ENCODE measurements around the gene SRRM5.
"Not testable (repeated sequence)": the region's sequence is repeated elsewhere in the genome, so short reads cannot be mapped to it uniquely, and the experiment has no call there.

Gene SRRM5

DNA sequence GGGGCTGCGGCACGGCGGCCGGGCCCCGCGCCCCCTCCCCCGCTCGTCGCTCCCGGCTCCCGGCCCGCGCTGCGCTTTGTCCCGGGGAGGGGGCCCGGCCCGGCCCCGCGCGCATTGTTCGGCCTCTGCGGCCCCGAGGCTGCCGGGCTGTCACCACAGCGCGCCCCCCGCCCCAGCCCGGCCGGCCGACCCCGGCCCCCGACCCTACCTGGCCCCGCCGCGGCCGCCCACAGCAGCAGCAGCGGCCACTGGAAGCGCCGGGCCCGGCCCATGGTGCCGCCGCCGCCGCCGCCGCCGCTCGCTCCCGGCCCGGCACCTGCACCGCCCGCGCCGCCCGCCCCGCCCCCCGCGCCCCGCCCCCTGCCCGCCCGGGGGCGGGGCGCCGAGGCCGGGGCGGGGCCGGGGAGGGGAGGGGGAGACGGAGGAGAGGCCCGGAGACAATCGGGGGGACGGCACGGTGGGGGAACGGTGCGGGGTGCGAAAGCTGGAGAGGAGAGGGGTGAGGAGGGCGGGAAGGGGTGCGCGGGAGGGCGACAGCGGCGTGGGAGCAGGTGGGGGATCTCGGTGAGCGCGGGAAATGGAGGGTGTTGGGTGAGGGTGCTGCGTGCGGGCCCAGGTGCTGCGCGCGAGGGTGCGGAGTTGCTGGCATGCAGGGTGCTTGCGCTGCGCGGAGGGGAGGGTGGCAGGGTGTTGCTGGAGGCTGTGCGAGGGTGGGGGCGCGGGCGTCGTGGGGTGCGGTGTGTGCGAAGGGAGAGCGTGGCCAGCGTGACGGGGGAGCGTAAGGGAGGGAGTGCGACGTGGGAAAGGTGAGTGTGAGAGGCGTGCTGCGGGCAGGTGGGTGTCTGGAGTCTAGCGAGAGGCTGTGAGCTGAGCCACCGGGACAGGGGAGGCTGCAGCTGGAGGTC is 27.9 kb downstream of the SRRM5 start, which contains the start of gene CADM4:
CADM4 (minus strand) TSS at position 332 of the 905 bp plus-strand sequence; CDS start at position 272, 60 bp downstream.
- peak; percentile 35 for DNase-seq

DNA sequence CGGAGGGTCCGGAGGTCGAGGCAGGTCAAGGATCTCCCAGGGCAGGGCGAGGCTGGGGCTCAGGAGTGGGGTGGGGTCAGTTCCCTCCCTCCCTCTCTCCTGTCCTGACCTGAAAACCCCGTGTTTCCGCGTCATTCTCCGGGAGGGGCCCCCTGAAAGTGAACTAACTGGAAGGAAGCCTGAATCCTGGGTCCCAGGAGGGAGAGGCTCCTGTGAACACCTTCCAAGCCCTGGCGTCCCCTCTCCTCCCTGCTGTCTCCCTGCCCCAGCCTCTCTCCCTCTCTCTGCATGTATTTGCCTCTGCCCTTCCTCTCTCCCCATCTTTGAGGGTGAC is 28.5 kb downstream of the SRRM5 start:
- DNase-seq: no peak

DNA sequence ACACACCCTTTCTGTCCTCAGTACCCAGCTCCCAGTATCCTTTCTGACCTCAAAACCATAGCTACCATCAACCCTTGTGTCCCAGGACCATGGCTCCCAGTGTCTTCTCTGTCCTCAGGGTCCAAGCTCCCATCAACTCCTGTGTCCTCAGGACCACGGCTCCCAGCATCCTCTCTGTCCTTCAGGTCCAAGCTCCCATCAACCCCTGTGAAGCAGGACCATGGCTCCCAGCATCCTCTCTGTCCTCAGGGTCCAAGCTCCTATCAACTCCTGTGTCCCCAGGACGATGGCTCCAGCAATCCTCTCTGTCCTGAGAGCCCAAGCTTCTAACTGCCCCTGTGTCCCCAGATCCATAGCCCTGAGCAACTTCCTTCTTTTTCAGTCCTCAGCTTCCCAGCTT is 29.4 kb downstream of the SRRM5 start:
- no peak for DNase-seq

DNA sequence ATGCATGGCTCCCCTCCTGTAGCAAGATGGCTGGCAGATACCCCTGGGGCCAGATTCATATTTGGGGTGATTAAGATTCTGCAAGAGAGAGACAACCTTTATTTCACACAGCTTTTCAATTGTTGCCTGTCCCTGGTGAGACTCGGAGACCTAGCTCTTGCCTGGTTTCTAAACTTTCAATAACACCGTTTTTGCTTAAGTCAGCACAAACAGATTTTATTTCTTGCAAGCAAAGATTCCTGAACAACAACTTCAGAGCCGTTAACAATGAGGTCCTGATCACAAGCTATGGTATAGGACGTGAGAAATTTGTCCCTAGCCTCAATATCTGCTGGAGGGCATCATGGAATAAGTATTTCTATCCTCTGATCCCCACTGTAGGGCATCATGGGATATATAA is 30.6 kb downstream of the SRRM5 start:
- DNase-seq: no peak

DNA sequence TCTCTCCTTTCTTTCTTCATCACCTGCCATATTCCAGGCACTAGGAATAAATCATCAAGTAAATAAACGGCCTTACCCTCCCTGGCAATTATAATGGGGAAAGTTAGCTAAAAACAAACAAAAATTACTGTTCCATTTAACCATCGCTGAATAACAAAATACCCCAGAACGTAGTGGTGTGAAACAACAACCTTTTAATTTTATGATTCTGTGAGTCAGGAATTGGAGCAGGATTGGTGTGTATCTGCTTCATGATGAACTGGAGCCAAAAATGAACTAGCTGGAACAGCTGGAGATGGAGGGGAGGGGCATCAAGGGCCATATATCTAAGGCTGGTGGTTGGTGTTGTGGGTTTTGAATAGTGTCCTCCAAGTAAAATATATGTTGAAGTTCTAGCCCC is 31.4 kb downstream of the SRRM5 start:
- DNase-seq: no peak

DNA sequence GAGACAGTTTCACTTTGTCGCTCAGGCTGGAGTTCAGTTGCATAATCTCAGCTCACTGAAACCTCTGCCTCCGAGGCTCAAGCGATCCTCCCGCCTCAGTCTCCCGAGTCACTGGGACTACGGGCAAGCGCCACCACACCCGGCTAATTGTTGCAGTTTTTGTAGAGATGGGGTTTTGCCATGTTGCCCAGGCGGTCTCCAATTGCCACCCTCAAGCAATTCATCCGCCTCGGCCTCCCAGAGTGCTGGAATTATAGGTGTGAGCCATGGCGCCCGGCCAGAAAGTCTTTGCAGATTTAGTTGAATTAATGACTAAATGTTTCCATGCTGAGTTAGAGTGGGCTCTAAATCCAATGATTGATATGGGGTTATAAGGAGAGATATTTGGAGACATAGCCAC is 32.3 kb downstream of the SRRM5 start:
- DNase-seq: no peak

DNA sequence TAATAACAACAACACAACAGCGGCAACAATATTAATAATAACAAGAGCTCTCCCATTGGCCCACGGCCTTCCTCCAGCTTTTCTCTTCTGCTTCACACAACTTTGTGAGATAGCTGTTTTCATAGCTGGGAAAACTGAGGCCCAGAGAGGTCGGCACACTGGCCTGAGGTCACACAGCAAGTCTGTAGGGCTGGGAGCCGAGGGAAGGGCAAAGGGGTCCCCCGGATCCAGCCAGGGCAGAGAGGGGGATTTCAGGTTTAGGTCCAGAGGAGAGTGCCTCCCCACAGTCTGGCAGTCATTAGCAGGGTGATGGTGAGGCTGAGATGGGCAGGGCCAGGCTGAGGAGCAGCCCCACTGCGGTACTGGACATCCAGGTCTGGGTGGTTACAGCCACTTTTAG is 36.7 kb downstream of the SRRM5 start:
- DNase-seq: no peak

DNA sequence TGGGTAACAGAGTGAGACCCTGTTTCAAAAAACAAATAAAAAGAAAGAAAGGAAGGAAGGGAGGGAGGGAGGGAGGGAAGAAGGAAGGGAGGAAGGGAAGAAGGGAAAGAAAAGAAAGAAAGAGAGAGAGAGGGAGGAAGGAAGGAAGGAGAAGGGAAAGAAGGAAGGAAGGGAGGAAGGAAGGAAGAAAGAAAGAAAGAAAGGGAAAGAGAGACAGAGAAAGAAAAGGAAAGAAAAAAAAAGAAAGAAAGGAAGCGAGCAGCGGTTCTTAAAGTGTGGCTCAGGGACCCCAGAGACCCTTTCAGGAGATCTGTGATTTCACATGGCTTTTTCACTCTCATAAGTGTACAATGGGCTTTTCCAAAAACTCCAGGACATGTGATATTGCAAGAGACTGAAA is 37.6 kb downstream of the SRRM5 start:
- DNase-seq: no peak

DNA sequence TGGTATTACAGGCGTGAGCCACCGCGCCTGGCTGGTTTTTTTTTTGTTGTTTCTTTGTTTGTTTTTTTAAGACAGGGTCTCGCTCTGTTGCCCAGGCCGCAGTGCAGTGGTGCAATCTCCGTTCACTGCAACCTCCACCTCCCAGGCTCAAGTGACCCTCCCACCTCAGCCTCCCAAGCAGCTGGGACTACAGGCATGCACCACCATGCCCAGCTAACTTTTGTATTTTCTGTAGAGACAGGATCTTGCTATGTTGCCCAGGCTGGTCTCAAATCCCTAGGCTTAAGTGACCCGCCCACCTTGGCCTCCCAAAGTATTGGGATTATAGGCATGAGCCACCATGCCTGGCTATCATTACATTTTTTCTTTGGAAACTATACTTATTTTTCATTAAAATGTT is 38.4 kb downstream of the SRRM5 start:
- DNase-seq: not testable (repeated sequence)

DNA sequence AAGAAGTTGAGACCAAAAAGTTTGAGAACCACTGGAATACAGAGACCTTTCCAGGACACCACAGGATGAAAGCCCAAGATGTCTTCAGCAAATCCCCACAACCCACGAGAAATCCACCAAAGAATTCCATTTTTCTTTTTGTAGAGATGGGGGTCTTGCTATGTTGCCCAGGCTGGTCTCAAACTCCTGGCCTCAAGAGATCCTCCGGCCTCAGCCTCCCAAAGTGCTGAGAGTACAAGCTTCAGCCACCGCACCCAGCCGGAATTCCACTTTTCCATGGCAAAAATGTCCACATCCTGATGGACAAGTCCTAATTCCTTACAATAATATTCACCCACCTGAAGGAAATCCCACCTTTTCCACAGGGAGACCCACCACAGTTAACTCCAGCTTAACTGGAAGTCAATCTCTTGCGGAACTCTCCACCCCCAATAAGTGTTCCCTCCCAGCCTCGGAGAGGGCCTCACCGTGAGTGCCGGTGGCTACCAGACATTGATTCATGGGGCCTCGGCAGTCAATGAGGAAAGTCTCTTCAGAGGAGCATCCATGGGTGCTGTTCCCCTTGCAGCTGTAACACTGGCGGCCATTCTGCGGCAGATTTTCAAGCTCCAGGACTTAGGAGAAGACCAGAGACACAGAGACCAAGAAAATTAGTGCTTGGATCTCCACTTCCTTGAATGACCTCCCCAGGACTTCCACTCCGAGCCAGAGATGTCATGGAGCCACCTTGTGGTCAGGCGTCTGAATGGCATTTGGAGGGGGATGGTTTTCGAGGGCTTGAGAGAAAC is 40.1 kb downstream of the SRRM5 start:
- peak; percentile 8 for DNase-seq

DNA sequence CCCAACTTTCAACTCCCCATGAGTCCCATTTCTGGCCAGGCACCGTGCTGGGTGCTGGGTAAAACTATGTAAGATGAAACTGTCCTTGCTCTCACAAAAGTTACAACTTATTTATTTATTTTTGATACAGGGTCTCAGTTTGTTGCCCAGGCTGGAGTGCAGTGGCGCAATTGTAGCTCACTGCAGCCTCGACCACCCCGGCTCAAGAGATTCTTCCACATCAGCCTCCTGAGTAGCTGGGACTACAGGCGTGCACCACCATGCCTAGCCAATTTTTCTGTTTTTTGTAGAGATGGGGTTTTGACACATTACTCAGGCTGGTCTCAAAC is 40.6 kb downstream of the SRRM5 start:
- DNase-seq: no peak

DNA sequence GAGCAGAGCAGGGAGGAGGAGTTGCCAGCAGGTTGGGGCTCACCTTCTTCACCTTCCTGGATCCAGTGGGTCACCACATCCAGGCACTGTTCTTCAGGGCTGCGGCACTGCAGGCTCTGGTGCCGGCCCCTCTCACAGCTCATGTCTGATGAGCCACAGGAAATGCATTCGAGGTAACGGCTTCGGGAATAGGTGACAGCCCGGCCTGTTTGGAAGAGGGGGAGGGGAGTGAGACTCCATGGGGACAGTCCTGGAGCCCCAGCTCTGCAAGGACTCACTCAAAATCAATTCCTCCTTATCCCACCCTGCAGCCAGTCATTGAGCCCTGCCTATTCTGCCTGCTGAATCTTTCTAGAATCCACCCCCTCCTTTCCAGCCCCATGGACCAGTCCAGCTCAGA is 44.5 kb downstream of the SRRM5 start:
- DNase-seq: no peak

DNA sequence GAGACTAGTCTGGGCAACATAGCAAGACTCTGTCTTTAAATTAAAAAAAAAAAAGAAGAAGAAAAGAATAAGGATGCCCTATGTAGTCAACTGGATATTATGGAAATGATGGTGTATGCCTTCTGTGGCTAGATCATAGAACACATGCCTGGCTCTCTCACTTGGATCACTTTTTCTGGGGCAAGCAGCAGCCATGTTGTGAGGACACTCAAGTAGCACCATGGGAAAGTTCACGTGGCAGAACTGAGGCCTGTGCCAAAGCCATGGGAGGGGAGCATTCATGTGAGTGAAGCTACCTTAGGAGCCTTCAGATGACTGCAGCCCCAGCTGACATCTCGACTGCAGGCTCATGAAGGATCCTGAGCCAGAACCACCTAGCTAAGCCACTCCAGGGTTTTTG is 46.1 kb downstream of the SRRM5 start:
- no peak for DNase-seq

DNA sequence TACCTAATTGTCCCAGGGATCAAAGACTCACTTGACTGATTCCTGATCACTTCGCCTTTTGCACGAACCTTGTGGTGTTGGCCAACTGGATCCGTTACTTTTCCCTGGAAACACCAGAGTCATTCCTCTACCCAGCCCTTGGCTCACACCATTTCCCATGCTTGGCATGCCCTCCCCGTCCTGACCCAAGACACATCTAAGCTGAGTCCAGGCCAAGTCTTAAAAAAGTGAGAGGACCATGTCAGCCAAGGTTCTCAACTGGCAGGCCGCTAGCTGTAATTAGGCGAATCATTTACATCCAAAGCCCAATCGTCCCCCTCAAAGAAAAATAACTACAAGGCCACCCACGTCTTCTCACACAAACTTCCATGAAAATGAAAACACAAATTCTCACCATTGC is 46.6 kb downstream of the SRRM5 start:
- no peak for DNase-seq

DNA sequence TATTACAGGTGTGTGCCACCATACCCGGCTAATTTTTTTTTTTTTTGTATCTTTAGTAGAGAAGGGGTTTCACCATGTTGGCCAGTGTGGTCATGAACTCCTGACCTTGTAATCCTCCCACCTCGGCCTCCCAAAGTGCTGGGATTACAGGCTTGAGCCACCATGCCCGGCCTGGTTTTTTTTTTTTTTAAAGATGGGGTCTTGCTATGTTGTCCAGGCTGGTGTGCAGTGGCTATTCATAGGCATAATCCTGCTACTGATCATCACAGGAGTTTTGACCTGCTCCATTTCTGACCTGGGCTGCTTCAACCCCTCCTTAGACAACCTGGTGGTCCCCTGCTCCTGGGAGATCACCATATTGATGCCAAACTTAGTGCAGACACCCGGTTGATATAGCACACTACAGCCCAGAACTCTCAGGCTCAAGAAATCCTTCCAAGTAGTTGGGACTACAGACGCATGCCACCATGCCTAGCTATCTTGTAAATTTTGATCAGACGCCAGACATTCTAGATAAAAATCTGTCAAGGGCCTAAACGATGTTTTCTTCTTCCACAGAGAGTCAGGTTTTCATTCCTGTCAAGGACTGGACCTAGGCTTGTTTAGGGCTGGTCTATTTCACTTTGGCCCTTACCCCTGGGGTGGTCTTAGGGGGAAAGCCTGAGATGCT is 48.5 kb downstream of the SRRM5 start:
- no peak for DNase-seq

DNA sequence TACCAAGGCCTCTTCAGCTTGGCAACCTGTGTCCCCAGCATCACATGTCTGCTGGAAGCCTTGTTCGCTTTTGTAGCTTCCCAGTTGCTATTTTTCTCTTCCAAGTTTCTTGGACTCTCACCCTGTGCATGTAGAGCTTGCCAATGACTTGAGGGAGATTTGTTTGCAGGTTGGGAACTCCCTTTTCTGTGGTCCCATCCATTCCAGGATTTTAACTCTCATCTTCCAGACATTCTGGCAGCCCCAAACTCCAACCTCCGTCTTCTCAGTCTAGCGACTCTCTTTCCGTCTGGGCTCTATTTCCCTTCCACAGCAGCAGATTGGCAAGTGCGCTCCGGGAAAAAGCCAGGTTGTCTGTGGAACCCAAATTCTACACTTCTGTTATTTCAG is 49.1 kb downstream of the SRRM5 start:
- DNase-seq: no peak

DNA sequence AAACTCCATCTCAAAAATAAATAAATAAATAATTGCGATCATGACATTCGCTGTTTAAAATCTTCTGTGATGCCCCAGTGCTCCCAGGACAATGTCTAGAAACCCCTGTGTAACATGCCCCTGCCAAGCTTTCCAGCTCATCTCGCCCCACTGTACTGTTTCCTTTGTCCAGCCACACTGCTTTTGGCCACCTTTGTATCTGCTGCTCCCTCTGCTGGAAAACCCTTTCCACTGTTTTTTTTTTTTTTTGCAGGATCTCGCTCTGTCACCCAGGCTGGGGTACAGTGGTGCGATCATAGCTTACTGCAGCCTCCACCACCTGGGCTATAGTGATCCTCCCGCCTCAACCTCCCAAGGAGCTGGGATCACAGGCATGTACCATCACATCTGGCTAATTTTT is 50.6 kb downstream of the SRRM5 start:
- DNase-seq: no peak

DNA sequence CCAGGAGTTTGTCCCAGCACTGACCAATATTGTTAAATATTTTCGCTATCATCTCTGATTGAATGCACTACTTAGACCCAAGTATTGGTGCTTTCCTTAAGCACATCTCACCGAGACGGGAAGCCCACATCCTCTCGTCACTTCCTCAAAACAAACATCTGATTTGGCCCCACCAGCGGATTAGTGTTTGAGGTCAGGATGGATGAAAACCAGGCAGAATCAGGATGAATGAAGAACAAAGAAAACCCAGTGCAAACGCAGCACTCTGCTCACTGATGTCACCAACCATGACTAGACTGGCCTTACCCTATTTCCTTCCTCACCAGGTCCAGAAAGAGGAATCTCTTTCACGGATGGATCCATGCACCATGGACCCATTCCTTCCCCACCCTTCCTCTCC is 52.1 kb downstream of the SRRM5 start:
- no peak for DNase-seq

Data from NCI-H345 (cell line).